AG09319 (cell line): ENCODE data around the gene FER.
"Not testable (repeated sequence)": the region's sequence is repeated elsewhere in the genome, so short reads cannot be mapped to it uniquely, and the experiment has no call there.

Experiments
- DNase-seq: peaks from one replicate; pipeline ENCODE4 v3.0.0-alpha.2; 2010; ENCODE audit warnings: low read depth; ENCODE audit errors: extremely low read depth
- CTCF ChIP-seq: IDR thresholded peaks from 2 replicates; pipeline ENCODE4 v1.5.1; 2011; ENCODE audit warnings: low read depth, mild to moderate bottlenecking, inconsistent platforms, low read length, moderate library complexity

Gene FER

GRCh38 chr5:108786806-108787483, 39.2 kb downstream of the FER start:
- no peak for DNase-seq
- no peak for TF ChIP-seq CTCF

- TF ChIP-seq CTCF = no peak
- DNase-seq = no peak
These were observed 40.4 kb downstream of the FER start for GRCh38 chr5:108788142-108788541.

- TF ChIP-seq CTCF = no peak
- no peak for DNase-seq
These were observed 45.5 kb downstream of the FER start for GRCh38 chr5:108793207-108793606.

- not testable (repeated sequence) for DNase-seq
These were observed 46.7 kb downstream of the FER start for GRCh38 chr5:108794349-108794748.

GRCh38 chr5:108797396-108797795, 49.7 kb downstream of the FER start:
- TF ChIP-seq CTCF = no peak
- DNase-seq = no peak

GRCh38 chr5:108797986-108798385, 50.3 kb downstream of the FER start:
- no peak for DNase-seq

GRCh38 chr5:108798513-108799265, 51.0 kb downstream of the FER start:
- TF ChIP-seq CTCF = no peak
- no peak for DNase-seq

More at GRCh38 chr5:108797986-108798385, 50.3 kb downstream of the FER start:
- no peak for TF ChIP-seq CTCF
